Middle frontal gyrus (tissue), 1 donor: ENCODE measurements around the gene MDN1.
"Not testable (repeated sequence)": the region's sequence is repeated elsewhere in the genome, so short reads cannot be mapped to it uniquely, and the experiment has no call there.

ENCODE experiments used
- DNase-seq: peaks from one replicate; pipeline ENCODE4 v3.0.0-alpha.2; 2015; ENCODE audit warnings: low spot score; ENCODE audit errors: extremely low spot score

MDN1 gene

GRCh38 chr6:89768324-89768723 is 51.3 kb downstream of the MDN1 start:
- DNase-seq, result no peak

- DNase-seq, result no peak
These were observed 56.0 kb downstream of the MDN1 start for GRCh38 chr6:89763550-89763949.

DNA sequence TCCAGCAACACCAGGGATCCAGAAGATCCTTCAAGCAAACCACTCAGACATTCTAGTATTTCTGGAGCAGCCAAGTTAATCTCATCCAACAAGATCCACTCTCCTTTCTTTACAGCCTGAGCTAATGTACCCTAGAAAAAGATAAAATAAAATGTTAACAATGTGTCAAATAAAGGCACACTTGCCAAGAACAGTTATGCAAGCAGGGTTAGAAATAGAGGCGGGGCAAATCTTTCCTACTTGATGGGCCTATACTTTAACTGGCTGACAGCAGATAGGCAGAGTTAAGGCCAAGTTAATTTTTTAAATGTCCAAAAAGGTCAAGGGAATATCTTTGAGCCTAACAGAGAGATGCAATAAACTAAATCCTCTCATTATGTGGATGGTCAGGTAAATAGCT is 60.8 kb downstream of the MDN1 start:
- DNase-seq, result no peak

DNA sequence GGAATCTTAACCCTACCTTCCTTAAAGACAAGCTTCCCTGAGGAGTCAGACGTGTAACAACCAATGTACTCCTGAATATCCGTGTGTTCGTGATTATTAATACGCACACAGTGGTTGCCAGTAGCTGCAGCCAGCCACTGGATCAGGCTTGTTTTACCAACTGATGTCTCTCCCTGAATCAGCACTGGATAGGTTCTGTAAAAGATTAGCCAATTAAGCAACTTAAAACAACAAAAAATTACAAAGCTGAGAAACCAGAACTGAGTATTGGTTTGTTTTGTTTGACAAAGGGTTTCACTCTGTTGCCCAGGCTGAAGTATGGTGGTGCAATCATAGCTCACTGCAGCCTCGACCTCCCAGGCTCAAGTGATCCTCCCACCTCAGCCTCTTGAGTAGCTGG is 69.3 kb downstream of the MDN1 start:
- no peak for DNase-seq

- no peak for DNase-seq
These were observed 69.7 kb downstream of the MDN1 start for GRCh38 chr6:89749918-89750317.

DNA sequence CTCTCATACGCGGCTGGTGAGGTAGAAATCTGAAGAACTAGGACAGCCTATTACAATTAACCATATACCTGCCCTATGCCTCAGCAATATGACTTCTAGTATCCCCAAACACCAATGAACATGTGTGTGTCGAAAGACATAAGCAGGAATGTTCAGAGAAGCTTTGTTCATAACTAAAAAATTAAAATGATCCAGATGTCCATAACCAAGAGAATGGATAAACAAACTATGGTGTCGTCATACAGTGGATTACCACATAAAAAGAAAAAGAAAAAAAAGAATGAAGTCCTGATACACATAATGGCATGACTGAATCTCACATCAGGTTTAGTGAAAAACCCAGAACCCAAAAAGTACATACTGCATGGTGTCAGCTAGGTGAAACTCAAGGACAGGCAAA is 73.9 kb downstream of the MDN1 start:
- DNase-seq, result no peak

DNA sequence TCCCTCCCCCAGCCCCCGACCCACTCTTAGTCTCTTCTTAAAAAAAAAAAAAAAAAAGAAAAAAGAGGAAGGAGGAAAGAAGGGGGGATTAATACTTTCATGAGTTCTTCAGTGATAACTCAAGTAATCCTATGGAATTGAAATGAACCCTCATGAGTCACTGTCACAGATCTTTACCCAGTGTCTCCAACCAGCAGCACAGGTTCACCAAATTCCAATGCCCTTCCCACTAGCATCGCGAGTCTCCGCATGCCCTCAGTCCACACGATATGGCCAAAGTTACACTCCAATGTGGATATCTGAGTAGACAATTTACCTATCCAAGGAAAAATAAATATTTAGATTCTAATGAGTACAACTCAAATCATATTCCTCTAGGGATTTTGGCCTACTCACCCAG is 74.5 kb downstream of the MDN1 start:
- DNase-seq, result no peak

GRCh38 chr6:89736893-89737292 is 82.7 kb downstream of the MDN1 start:
- DNase-seq, result no peak

GRCh38 chr6:89734526-89734925 is 85.1 kb downstream of the MDN1 start:
- no peak for DNase-seq

DNA sequence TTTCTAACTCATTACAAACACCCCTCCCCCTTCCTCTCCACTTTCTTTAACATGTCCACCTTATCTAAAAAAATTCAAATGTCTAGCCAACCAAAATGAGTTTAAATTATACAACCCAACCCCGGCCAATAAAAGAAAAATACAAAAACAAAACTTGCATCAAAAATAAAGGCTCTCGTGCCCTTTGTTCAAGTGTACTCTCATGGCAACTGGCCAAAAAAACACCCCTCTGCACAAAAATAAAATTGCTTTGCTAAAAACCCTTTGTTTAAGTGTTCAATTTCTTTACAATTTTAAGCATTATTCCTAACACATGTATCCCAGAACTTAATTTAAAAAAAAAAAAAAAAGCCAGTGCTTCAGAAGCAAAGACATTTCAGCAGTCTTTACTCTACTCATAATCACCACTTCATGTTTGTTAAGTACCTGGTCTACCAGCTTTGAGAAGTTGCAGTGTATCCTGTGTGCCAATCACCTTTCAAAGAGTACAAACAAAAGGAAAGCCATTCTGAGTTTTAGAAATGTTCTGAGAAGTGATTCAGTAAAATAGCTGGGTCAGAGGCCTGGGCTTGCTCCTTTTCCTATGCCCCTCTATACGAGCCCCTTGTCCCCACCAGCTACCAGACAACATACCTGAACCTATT is 87.5 kb downstream of the MDN1 start:
- DNase-seq, result no peak

GRCh38 chr6:89731262-89731661 is 88.3 kb downstream of the MDN1 start:
- not testable (repeated sequence) for DNase-seq

DNA sequence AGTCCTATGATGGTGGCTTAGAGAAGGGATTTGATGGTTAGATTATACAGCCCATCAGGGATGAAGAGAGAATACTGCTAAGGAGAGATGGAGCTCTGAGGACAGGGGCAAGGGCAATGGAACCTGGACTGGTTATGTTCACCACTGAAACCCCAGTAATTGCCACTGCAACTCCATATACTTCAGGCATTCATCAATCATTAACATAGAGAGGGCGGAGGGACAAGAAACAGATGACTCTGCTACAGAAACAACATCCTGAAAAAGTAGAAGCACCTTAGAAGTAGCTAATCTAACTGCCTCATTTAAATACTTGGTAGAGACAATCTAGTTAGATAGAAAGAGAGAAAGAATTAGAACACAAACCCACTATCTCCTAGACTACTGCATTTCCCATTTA is 89.8 kb downstream of the MDN1 start:
- DNase-seq, result no peak

DNA sequence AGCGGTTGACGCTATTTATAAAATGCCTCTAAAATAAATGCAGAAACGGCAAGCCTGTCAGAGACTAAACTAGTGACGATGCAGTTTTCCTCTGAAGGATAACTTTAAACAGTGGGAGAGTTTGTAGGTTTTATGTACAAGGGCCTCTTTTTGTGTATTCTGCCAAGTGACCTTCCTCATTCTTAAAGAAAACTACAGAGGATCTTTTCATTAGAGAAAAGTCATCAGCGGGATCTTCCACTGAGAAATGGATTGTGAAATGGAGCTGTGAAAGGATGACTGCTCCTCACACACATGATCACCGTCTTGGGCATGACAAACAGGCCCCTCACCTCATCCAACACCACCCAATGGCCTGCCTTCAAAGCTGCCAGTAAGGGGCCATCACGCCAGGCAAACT is 92.1 kb downstream of the MDN1 start:
- DNase-seq, result no peak

DNA sequence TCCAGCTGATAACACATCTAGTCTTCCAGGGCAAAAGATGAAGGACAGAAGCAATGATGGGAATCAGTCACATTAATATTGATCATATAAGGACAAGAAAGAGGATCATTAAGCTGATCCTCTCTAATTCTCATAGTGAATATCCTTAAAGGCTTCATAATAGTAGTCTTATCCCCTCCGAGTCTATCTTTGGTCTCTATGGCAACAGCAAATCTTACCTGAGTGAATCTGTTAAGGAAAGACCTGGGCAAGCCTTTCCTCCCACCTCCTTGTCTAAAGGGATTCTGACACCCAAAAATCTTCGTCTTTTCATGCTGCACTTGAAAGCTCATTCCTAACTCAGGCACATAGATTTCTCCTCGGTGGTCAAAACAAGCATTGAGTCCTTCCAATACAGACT is 94.6 kb downstream of the MDN1 start:
- DNase-seq, result no peak

GRCh38 chr6:89723046-89723445 is 96.5 kb downstream of the MDN1 start:
- no peak for DNase-seq

DNA sequence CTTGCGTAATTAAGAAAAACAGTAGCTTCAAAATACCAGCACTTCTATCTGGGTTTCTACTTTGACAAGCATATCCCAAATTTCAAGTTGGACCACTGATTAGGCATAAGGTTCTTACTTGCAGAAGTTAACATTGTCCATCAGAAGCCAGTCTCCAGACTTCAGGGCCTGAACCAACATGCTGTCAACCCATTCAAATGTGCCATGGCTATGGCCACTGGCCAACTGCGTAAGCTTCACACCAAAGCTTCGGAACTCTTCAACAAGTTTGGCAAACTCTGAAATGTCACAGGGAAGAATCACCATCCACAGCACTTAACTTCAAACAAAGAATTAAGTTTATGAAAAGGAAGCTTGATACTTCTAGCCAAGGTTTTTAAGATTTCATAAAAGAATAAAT is 103.1 kb downstream of the MDN1 start:
- no peak for DNase-seq

GRCh38 chr6:89711801-89712200 is 107.8 kb downstream of the MDN1 start:
- no peak for DNase-seq

- no peak for DNase-seq
These were observed 111.3 kb downstream of the MDN1 start for GRCh38 chr6:89708316-89708715.

DNA sequence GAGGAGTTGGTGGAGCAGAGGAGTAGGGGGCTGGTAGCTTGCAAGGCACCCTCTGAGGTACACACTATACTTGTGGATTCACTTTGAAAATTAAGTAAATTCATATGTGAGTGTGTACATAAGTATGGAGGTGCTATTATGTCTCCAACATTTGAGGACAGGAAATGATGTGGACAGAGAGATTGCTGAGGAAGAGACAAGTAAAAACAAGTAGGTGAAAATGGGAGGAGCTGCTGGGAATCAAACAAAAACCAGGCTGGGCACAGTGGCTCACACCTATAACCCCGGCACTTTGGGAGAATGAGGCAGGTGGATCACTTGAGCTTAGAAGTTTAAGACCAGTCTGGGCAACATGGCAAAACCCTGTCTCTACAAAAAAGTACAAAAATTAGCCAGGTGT is 111.8 kb downstream of the MDN1 start:
- no peak for DNase-seq

GRCh38 chr6:89706121-89706520 is 113.5 kb downstream of the MDN1 start:
- DNase-seq, result no peak

DNA sequence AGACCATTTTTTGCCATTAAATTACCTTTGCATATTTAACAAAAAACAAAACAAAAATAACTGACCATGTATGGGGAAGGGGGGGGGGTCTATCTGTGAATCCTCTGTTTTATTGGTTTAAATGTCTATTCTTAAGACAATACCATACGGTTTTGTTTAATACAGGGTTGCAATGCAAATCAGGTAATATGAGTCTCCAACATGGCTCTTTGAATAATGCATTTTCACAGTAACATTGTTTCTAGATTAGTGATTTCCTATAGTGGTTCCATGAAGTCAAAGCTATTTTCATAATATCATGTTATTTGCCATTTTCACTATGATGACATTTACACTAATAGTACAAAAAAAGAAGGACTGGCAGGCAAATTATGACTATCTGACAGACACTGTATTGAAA is 116.3 kb downstream of the MDN1 start:
- no peak for DNase-seq

DNA sequence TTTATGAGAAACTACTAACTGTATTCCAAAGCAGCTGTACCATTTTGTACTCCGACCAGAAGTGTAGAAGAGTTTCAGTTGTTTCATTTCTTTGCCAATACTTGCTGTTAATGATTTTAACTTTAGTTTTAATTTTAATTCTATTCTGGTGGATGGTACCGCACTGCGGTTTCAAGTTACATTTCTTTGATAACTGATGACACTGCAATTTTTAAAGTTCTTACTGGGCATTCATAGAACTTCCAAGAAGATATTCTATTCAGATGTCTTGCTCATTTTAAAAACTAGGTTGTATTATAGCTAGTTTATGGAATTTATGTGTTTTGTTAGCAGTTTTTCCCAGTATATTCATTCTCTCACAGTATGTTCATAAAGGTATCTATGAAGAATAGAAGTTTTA is 117.2 kb downstream of the MDN1 start:
- DNase-seq, result no peak

- no peak for DNase-seq
These were observed 123.9 kb downstream of the MDN1 start for GRCh38 chr6:89695667-89696066.

DNA sequence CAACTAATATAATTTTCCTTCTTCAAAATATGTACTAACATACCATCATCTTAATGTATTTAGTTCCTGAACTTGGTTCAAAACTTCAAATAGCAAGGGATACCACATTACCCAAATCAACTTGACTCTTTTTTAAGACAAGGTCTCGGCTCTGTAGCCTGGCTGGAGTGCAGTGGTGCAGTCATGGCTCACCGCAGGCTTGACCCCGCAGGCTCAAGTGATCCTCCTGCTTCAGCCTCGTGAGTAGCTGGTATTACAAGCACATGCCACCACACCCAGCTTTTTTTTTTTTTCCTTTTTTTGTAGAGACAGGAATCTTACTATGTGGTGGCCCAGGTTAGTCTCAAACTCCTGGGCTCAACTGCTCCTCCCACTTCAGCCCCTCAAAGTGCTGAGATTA is 125.2 kb downstream of the MDN1 start:
- no peak for DNase-seq
